ENCODE results near the gene FHOD1. TPM values are rescaled to one million over a fixed set of nuclear protein-coding genes. Genes with fewer than 3 reads are reported as not detected.

The FHOD1 gene
- total and polyA plus RNA-seq, 2 donors: 5.6 to 27.8 TPM

GRCh38 chr16:67179421-67180080 lies 67.7 kb downstream of the FHOD1 start:
- H3K27me3 ChIP-seq (ENCODE audit: control insufficient read depth in 2 of 2, insufficient read depth in 1 of 2, low read length in 1 of 2): peaks cover 39 to 63% of the 10 kb centered on the region in 2 donors
- 91% methylated on average over 13 of the region's 13 CpGs for WGBS
- H3K4me3 ChIP-seq (ENCODE audit: low read length in 2 of 2): no peak overlapping the region
- no peaks in the 10 kb centered on the region for H3K36me3 ChIP-seq (ENCODE audit: control insufficient read depth in 2 of 2, insufficient read depth in 2 of 2, low read length in 1 of 2)
- DNase-seq (ENCODE audit: low read depth in 6 of 9, low spot score in 9 of 9): no peak
- H3K27ac ChIP-seq (ENCODE audit: low read depth in 1 of 2, low read length in 1 of 2): no peak overlapping the region
- H3K9me3 ChIP-seq (ENCODE audit: control insufficient read depth in 2 of 2, insufficient read depth in 1 of 2, low read length in 1 of 2): peaks cover 0 to 1% of the 10 kb centered on the region in 2 donors
- H3K4me1 ChIP-seq (ENCODE audit: control insufficient read depth in 2 of 2, insufficient read depth in 2 of 2, low read length in 2 of 2): peaks cover 7 to 27% of the 10 kb centered on the region in 2 donors

Other genes starting within 250 kb of the FHOD1 start
- gene CBFB, start 218.3 kb downstream of the FHOD1 start, total RNA-seq: 54.3 TPM
- 49.4 TPM for gene CBFB, start 218.3 kb downstream of the FHOD1 start, polyA plus RNA-seq
- gene PHAF1, start 137.5 kb downstream of the FHOD1 start, total RNA-seq: 7.7 TPM
- 12.0 TPM for gene PHAF1, start 137.5 kb downstream of the FHOD1 start, polyA plus RNA-seq
- 1.3 TPM for gene B3GNT9, start 96.5 kb downstream of the FHOD1 start, total RNA-seq
- 3.2 TPM for gene B3GNT9, start 96.5 kb downstream of the FHOD1 start, polyA plus RNA-seq
- 12.5 TPM for gene TRADD, start 87.6 kb downstream of the FHOD1 start, total RNA-seq
- gene TRADD, start 87.6 kb downstream of the FHOD1 start, polyA plus RNA-seq: 33.9 TPM
- gene FBXL8, start 87.5 kb downstream of the FHOD1 start, total RNA-seq: 2.0 TPM
- 12.0 TPM for gene FBXL8, start 87.5 kb downstream of the FHOD1 start, polyA plus RNA-seq
- 4.1 TPM for gene HSF4, start 82.7 kb downstream of the FHOD1 start, total RNA-seq
- gene HSF4, start 82.7 kb downstream of the FHOD1 start, polyA plus RNA-seq: 50.8 TPM
- 2.3 TPM for gene NOL3, start 76.9 kb downstream of the FHOD1 start, total RNA-seq
- 28.2 TPM for gene NOL3, start 76.9 kb downstream of the FHOD1 start, polyA plus RNA-seq
- 5.2 TPM for gene MATCAP1, start 63.5 kb downstream of the FHOD1 start, total RNA-seq
- gene MATCAP1, start 63.5 kb downstream of the FHOD1 start, polyA plus RNA-seq: 24.6 TPM
- 0.57 TPM for gene EXOC3L1, start 57.3 kb downstream of the FHOD1 start, total RNA-seq
- 2.2 TPM for gene EXOC3L1, start 57.3 kb downstream of the FHOD1 start, polyA plus RNA-seq
- 47.7 TPM for gene E2F4, start 55.3 kb downstream of the FHOD1 start, total RNA-seq
- 46.9 TPM for gene E2F4, start 55.3 kb downstream of the FHOD1 start, polyA plus RNA-seq
- 2.3 TPM for gene ELMO3, start 48.4 kb downstream of the FHOD1 start, total RNA-seq
- 15.3 TPM for gene ELMO3, start 48.4 kb downstream of the FHOD1 start, polyA plus RNA-seq
- gene TMEM208, start 20.4 kb downstream of the FHOD1 start, total RNA-seq: 35.2 TPM
- gene TMEM208, start 20.4 kb downstream of the FHOD1 start, polyA plus RNA-seq: 71.8 TPM
- 0.09 TPM for gene SLC9A5, start 1.5 kb upstream of the FHOD1 start, total RNA-seq
- 1.1 TPM for gene SLC9A5, start 1.5 kb upstream of the FHOD1 start, polyA plus RNA-seq
- 12.6 TPM for gene PLEKHG4, start 32.1 kb upstream of the FHOD1 start, total RNA-seq
- gene PLEKHG4, start 32.1 kb upstream of the FHOD1 start, polyA plus RNA-seq: 16.8 TPM
- gene KCTD19, start 79.3 kb upstream of the FHOD1 start, total RNA-seq: 0.19 TPM
- gene KCTD19, start 79.3 kb upstream of the FHOD1 start, polyA plus RNA-seq: 0.34 TPM
- 0.19 TPM for gene LRRC36, start 79.3 kb upstream of the FHOD1 start, total RNA-seq
- gene LRRC36, start 79.3 kb upstream of the FHOD1 start, polyA plus RNA-seq: 0.78 TPM
- 1.6 TPM for gene TPPP3, start 146.0 kb upstream of the FHOD1 start, total RNA-seq
- gene TPPP3, start 146.0 kb upstream of the FHOD1 start, polyA plus RNA-seq: 9.0 TPM
- gene ZDHHC1, start 169.0 kb upstream of the FHOD1 start, total RNA-seq: 0.52 TPM
- gene ZDHHC1, start 169.0 kb upstream of the FHOD1 start, polyA plus RNA-seq: 2.5 TPM
- 0.09 TPM for gene HSD11B2, start 183.6 kb upstream of the FHOD1 start, total RNA-seq
- gene HSD11B2, start 183.6 kb upstream of the FHOD1 start, polyA plus RNA-seq: 7.8 TPM
- 51.8 TPM for gene ATP6V0D1, start 233.7 kb upstream of the FHOD1 start, total RNA-seq
- 44.8 TPM for gene ATP6V0D1, start 233.7 kb upstream of the FHOD1 start, polyA plus RNA-seq
- 0.09 TPM for gene AGRP, start 236.1 kb upstream of the FHOD1 start, total RNA-seq
- 0.87 TPM for gene AGRP, start 236.1 kb upstream of the FHOD1 start, polyA plus RNA-seq

Measured in thymus (tissue), 11 donors.